Measurements from ENCODE around the gene CHST8.

- TF ChIP-seq UBTF (CRISPR knock-in tag; IDR thresholded peaks at IDR 0.05): no peak
- no peak for TF ChIP-seq CBX2 (IDR thresholded peaks at IDR 0.05; ENCODE audit: low read depth, low read length)
- TF ChIP-seq CBX2 (CRISPR knock-in tag; IDR thresholded peaks at IDR 0.05; ENCODE audit: low read depth): no peak
- no peak for TF ChIP-seq ZNF83 (CRISPR knock-in tag; IDR thresholded peaks at IDR 0.05; ENCODE audit: borderline replicate concordance)
- TF ChIP-seq CERS6 (CRISPR knock-in tag; IDR thresholded peaks at IDR 0.05): no peak
- TF ChIP-seq CTCF (CRISPR knock-in tag; IDR thresholded peaks at IDR 0.05): no peak
- no peak for TF ChIP-seq TIGD3 (CRISPR knock-in tag; IDR thresholded peaks at IDR 0.05; ENCODE audit: borderline replicate concordance)
- no peak for TF ChIP-seq KDM6A (CRISPR knock-in tag; IDR thresholded peaks at IDR 0.05; ENCODE audit: low read depth)
- no peak for TF ChIP-seq FOSL2 (CRISPR knock-in tag; IDR thresholded peaks at IDR 0.05)
- TF ChIP-seq ZIK1 (CRISPR knock-in tag; IDR thresholded peaks at IDR 0.05; ENCODE audit: borderline replicate concordance, low read depth): no peak
- TF ChIP-seq POLR2AphosphoS5 (IDR thresholded peaks at IDR 0.05; ENCODE audit: low read depth, low read length): no peak
Observed at GRCh38 chr19:33805313-33805712, 183.6 kb downstream of the CHST8 start.

All from HepG2 (cell line).